GM21447 (cell line): ENCODE data around the gene WDR35.
A peak's percentile ranks its signal among the peaks of the same experiment; 100 is the strongest.

Experiments
- ATAC-seq: cut with Tn5 transposase; IDR thresholded peaks from one replicate; pipeline ENCODE4 v1.9.1; 2021; ENCODE audit not compliant: unreplicated experiment

The WDR35 gene

DNA sequence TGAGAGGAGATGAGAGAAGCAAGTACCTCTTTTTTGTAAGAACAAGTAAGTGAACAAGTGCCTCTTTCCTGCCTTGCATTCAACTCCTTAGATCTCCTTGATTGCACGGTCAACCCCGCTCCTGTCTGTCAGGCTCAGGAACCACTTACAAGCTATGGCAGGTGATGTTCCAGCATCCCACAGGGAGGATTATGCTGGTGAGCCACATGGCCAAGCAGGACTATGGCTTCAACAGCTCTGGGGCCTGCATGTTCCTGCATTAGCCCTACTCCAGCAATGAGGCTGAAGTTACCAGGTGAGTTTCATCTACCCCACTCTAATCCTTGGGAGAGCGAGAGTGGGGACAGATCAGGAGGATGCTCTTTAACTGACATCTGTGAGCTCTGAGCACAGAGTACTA lies 117.6 kb downstream of the WDR35 start:
- no peak for ATAC-seq

DNA sequence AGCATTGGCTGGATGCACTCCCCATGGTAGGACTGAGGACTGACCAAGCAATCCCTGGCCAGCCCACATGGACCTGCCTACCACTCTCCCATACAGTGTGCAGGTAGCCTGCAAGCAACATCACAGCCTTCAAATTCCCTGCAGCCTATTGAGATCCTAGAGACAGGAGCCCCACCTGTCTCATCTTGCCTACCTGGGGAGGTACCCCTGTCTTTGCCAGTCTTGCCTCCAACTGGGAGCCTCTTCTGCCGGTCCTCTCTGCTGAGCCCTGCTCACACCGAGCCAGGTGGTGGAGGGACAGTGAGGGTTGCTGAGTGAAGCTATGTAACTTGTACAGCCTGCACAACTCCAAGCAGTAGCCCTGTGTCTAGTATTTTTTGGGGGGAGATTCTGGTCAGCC lies 118.1 kb downstream of the WDR35 start:
- no peak for ATAC-seq

DNA sequence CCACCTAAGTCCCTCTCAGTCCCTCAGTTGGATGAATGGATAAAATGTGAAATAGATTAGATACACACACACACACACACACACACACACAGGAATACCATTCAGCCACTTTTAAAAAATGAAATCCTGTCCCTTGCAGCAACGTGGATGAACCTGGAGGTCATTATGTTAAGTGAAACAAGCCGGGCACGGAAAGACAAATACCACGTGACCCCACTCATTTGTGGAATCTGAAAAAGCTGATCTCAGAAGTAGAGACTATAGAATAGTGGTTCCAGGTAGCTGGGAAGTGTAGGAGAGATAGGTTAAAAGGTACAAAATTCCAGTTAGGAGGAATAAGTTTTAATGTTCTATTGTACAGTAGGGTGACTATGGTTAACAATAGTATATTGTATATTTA lies 119.1 kb downstream of the WDR35 start:
- no peak for ATAC-seq

DNA sequence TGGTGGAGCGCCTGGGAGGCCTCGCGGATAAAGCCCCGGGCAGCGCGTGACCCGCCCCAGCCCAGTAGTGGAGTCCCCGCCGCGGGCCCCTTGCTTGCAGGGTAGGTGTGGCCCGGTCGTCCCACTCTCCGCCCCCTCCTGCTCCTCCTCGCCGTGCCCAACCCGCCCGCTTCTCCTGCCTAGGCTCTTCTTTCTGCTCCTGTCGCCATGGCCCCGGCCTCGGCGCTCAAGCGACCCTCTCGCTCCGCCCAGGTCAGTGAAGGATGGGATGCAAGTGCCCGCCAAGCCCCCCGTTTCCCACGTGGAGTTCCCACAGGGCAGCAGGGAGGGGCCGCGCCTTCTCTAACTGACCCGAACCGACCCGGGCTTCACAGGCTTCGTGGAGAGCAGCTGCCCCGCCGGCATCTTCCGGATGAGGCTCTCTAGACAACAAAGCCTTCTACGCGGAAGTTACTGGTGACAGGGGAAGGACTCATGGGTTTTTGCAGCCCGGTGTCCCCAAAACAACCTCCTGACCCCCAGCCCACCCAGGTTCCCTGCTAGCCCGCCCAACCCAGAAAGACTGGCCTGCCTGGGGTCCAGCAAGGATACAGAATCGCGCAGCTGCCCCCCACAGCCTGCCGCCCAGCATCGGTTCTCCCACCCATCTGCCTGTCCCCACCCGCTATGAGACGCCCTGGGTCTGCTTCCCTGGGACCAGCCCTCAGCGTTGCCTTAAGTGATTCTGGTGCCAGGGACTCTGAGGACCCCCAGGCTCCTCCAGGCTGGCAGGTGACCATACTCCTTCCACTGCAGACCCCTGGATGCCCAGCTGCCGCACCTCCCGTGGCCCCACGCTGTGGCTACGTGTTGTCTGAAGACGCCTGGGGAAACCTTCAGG lies 121.0 kb downstream of the WDR35 start:
- peak; percentile 67 for ATAC-seq

DNA sequence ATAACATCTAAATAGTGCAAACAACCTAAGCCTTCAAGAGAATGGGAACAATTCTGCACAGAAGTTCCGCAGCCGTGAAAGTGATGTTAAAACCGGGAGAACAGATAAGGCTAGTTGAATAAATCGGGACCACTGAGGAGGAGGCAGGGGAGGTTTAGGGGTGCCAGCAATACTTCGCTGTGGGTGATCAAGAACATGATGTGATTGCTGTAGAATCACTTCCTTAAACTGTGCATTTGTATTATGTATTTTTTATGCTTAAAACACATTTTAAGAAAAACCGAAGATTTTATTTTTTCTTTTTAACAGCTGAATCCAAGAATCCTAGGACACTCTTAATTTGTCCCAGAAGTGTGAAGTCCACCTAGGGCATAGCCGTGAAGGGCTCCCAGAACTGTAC lies 121.7 kb downstream of the WDR35 start:
- peak; percentile 9 for ATAC-seq

DNA sequence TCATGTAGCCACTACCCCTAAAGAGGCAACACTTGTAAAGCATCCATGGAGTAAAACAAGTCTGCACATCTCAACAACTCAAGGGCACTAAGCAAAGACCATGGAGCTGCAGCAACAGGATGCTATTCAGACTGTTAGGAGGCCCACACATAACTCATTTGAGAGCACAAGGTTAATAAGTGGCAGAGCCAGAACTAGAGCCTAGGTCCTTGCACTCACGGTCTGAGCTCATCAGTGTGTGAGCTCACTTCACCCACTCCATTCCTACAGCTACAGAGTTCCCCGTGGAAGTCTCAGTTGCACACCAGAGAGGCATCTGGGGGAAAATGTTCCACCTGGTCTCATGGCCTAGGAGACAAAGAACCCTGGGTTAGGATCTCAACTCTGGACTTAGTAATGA lies 123.1 kb downstream of the WDR35 start:
- ATAC-seq = no peak

DNA sequence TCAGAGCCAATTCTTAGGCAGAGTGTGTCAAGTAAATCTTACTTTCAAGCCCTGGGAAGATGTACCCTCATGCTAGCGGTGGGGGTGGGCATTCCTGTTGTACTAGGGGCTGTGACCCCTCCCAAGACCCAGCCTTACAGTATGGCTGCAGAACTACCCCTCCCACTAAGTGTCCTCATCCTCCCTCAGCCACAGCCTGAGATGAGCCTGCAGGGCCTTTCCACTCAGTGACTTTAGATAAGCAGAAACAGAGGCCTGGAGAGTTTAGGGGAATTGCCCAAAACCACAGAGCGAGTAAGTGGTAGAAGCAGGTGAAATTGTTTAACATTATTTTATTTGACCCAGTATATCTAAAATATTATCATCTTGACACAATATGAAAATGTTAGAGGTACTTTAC lies 124.8 kb downstream of the WDR35 start:
- no peak for ATAC-seq

DNA sequence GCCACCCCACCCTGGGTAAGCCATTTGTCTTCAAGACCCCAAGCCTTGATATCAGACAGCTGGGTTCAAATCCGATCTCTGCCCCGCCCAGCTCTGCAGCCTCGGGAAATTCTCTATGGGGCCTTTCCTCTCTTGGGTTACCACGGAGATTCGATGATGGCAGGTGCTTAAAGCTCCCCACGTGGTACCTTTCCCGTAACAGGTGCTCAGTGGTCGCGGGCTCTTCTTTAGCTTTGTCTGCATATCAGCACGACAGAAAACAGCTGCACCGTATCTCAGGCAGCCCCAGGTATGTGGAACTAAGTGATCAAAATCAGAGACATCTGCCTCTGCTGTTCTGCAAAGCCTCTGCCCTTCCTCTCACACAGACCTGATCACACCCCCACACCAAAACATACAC lies 125.5 kb downstream of the WDR35 start:
- ATAC-seq = no peak

DNA sequence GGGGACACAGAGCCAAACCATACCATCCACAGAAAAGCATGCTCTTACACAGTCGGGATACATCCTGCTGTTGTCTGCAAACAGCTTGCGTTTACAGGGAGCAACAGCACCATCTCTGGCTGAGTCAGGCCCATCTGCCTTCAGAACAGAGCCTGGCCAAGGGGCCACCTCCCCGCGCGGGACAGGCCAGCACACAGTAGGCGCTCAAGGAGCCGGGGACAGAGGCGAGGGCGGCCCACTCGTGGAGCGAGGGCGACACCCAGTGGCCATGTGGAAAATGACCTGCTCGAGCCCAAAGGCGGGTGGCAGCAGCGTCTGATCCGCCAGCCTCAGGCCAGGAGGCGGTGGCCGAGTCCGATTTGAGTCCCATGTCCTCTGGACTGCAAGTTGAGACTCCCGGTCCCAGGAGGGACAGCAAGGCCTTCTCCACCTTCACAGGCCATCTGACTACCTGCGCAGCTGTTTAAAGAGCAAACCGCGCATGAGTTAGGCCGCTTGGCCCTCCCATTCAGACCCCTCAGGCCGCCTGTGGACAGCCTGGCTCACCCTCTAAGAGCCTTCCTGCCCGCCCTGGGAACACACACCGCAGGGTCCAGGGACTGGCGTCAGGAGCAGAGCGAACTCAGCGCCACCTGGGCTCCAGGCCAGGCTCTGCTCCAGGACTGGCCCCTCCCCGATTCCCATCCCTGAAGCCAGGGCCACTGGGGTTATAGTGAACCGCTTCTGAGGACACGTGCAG lies 126.4 kb downstream of the WDR35 start:
- ATAC-seq = peak; percentile 63

DNA sequence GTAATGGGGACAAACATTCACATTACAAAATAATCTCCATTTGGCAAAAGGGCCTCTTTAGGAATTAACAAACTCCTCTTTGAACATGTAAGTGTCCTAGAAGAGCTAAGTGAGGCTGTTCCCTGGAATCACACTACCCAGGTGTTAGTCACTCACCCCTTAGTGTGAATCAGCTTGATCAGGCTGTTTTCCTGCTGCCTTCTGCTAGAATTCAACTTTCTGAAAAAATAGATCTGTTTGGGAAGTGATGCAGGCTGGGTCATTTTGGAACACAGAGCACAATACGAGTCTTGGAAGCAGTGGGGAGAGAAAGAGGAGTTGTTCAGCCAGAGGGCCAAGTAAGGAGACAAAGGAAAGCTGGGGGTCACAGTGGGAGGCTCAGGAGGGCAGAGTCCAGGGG lies 128.1 kb downstream of the WDR35 start:
- no peak for ATAC-seq
